AG04450 (cell line): ENCODE data around the gene AK2. TPM values are rescaled to one million over a fixed set of nuclear protein-coding genes. Genes with fewer than 3 reads are reported as not detected.
A peak's percentile ranks its signal among the peaks of the same experiment; 100 is the strongest.

Experiments
- CTCF ChIA-PET: fragments of 300-600, 350-600 bp; formaldehyde crosslinking; extraction: SDS; loops from one replicate; lab custom pipeline; 2022; ENCODE audit warnings: antibody characterized with exemption, inconsistent platforms; lab: Charles Lee
- POLR2A ChIA-PET: fragments of 350-600 bp; formaldehyde crosslinking; extraction: SDS; loops from one replicate; lab custom pipeline; 2021; ENCODE audit warnings: antibody characterized with exemption, inconsistent platforms; lab: Yijun Ruan, JAX
- DNase-seq: peaks from one replicate; pipeline ENCODE4 v3.0.0-alpha.2; 2011; ENCODE audit warnings: low read depth, low spot score
- H3K27ac ChIP-seq: one replicate; pipeline ENCODE4 v1.5.1; 2012; ENCODE audit warnings: low read depth, low read length, control low read depth
- H3K27me3 ChIP-seq: one replicate; pipeline ENCODE4 v1.6.0; 2012; ENCODE audit warnings: low read length; ENCODE audit not compliant: control insufficient read depth, insufficient read depth
- H3K4me3 ChIP-seq: 2 replicates; pipeline ENCODE4 v1.5.1; 2011; ENCODE audit warnings: mild to moderate bottlenecking, low read depth, low read length, control low read depth
- H3K9me3 ChIP-seq: 2 replicates; pipeline ENCODE4 v1.5.1; 2012; ENCODE audit warnings: low read length; ENCODE audit not compliant: control insufficient read depth, insufficient read depth
- CTCF ChIP-seq: IDR thresholded peaks from 2 replicates; pipeline ENCODE4 v1.5.1; 2011; ENCODE audit warnings: low read depth, low read length, control low read depth, inconsistent platforms
- polyA plus RNA-seq: library from polyadenylated mRNA; depleted of rRNA; stranded (reverse); fragments of >200 nt; gene quantifications from 2 replicates; pipeline ENCODE4 v1.2.3, GENCODE V29; 2011

The AK2 gene
- polyA plus RNA-seq, 1 experiment, result 129 TPM

- ChIA-PET CTCF (no interaction called here), POLR2A (interaction anchor here (0.6 kb wide), 1 partner anchor 224 kb away, joined by 3 read pairs; no protein-coding TSS in a partner anchor)
- DNase-seq, result no peak
- TF ChIP-seq CTCF, result no peak
- Histone ChIP-seq H3K9me3 (peaks cover 30% of the 10 kb centered on the region), H3K27ac (no peak overlapping the region), H3K27me3 (peaks cover 2% of the 10 kb centered on the region), H3K4me3 (no peak overlapping the region)
These were observed 25.2 kb upstream of the AK2 start for GRCh38 chr1:33061834-33062233.

- Histone ChIP-seq H3K4me3 (no peak overlapping the region), H3K27ac (peak overlapping the region; percentile 39), H3K9me3 (peaks cover 30% of the 10 kb centered on the region), H3K27me3 (peaks cover 2% of the 10 kb centered on the region)
- TF ChIP-seq CTCF, result no peak
- CTCF ChIA-PET, result no interaction called here
- DNase-seq, result peak; percentile 78
- POLR2A ChIA-PET, result interaction anchor here (0.7 to 1.4 kb wide), 2 partner anchors 39 to 81 kb away, joined by 3 to 5 read pairs; no protein-coding TSS in a partner anchor
These were observed 23.9 kb upstream of the AK2 start for GRCh38 chr1:33060579-33061083.

GRCh38 chr1:33057095-33057494 is 20.4 kb upstream of the AK2 start:
- ChIA-PET CTCF (interaction anchor here (0.5 to 3.6 kb wide), 9 partner anchors 13 to 399 kb away, joined by 4 to 24 read pairs (median 5); no protein-coding TSS in a partner anchor), POLR2A (interaction anchor here (0.7 to 2.0 kb wide), 2 partner anchors 24 to 151 kb away, joined by 3 to 6 read pairs; partner anchors contain the start of gene AZIN2)
- Histone ChIP-seq H3K27me3 (peaks cover 2% of the 10 kb centered on the region), H3K9me3 (peaks cover 4% of the 10 kb centered on the region), H3K4me3 (no peak overlapping the region), H3K27ac (no peak overlapping the region)
- DNase-seq, result no peak
- no peak for TF ChIP-seq CTCF

- POLR2A ChIA-PET, result interaction anchor here (0.7 to 2.0 kb wide), 2 partner anchors 24 to 150 kb away, joined by 3 to 6 read pairs; partner anchors contain the start of gene AZIN2
- DNase-seq, result no peak
- Histone ChIP-seq H3K9me3 (no peaks in the 10 kb centered on the region; the same call in 1 of the 2 replicates), H3K4me3 (no peak overlapping the region), H3K27me3 (no peaks in the 10 kb centered on the region), H3K27ac (no peak overlapping the region)
- CTCF ChIA-PET, result interaction anchor here (0.7 to 3.6 kb wide), 9 partner anchors 13 to 123 kb away, joined by 4 to 24 read pairs (median 5); no protein-coding TSS in a partner anchor
- TF ChIP-seq CTCF, result no peak
These were observed 19.7 kb upstream of the AK2 start for GRCh38 chr1:33056426-33056825.

GRCh38 chr1:33055210-33056008 is 18.7 kb upstream of the AK2 start:
- H3K27me3 ChIP-seq, result no peaks in the 10 kb centered on the region
- H3K4me3 ChIP-seq, result no peak overlapping the region
- H3K27ac ChIP-seq, result no peak overlapping the region
- CTCF ChIA-PET, result interaction anchor here (0.6 to 3.6 kb wide), 26 partner anchors 9 to 180 kb away, joined by 3 to 24 read pairs (median 4); partner anchors contain the start of gene AZIN2
- peak; percentile 87 for TF ChIP-seq CTCF
- POLR2A ChIA-PET, result interaction anchor here (0.7 to 2.0 kb wide), 2 partner anchors 25 to 124 kb away, joined by 3 to 6 read pairs; partner anchors contain the start of gene AZIN2
- DNase-seq, result peak; percentile 75
- H3K9me3 ChIP-seq, result no peaks in the 10 kb centered on the region
